DMS53 treated with DMSO at 0.1 percent for 48 hours (cell line): ENCODE results near the gene PGBD5.
"Not testable (repeated sequence)": the region's sequence is repeated elsewhere in the genome, so short reads cannot be mapped to it uniquely, and the experiment has no call there.

Experiments
- DNase-seq: peaks from one replicate; lab custom pipeline; 2025; ENCODE audit not compliant: unreplicated experiment; lab: John Stamatoyannopoulos, UW

Gene PGBD5

GRCh38 chr1:230426246-230427093 lies at the start of gene PGBD5:
Gene PGBD5, minus strand, starts transcription at chr1:230426332. Its CDS starts 404 bp downstream, at chr1:230425928.
- DNase-seq: peak; percentile 74

- DNase-seq: not testable (repeated sequence)
These were observed 48.8 kb upstream of the PGBD5 start for GRCh38 chr1:230474924-230475323.

GRCh38 chr1:230470750-230471149 lies 44.6 kb upstream of the PGBD5 start:
- not testable (repeated sequence) for DNase-seq

GRCh38 chr1:230469271-230469670 lies 43.1 kb upstream of the PGBD5 start:
- no peak for DNase-seq

GRCh38 chr1:230465691-230466090 lies 39.6 kb upstream of the PGBD5 start:
- no peak for DNase-seq

- DNase-seq: no peak
These were observed 38.5 kb upstream of the PGBD5 start for GRCh38 chr1:230464671-230465070.

GRCh38 chr1:230463760-230464159 lies 37.6 kb upstream of the PGBD5 start:
- DNase-seq: no peak

GRCh38 chr1:230463326-230463725 lies 37.2 kb upstream of the PGBD5 start:
- no peak for DNase-seq

- DNase-seq: no peak
These were observed 33.3 kb upstream of the PGBD5 start for GRCh38 chr1:230459465-230459864.

GRCh38 chr1:230458509-230458908 lies 32.4 kb upstream of the PGBD5 start:
- no peak for DNase-seq

- no peak for DNase-seq
These were observed 30.3 kb upstream of the PGBD5 start for GRCh38 chr1:230456478-230456877.

GRCh38 chr1:230455291-230455690 lies 29.2 kb upstream of the PGBD5 start:
- DNase-seq: no peak

GRCh38 chr1:230453377-230453776 lies 27.2 kb upstream of the PGBD5 start:
- DNase-seq: no peak

- DNase-seq: no peak
These were observed 15.3 kb upstream of the PGBD5 start for GRCh38 chr1:230441183-230442029.

- no peak for DNase-seq
These were observed 9.0 kb upstream of the PGBD5 start for GRCh38 chr1:230435108-230435507.

- no peak for DNase-seq
These were observed 5.4 kb upstream of the PGBD5 start for GRCh38 chr1:230431527-230431926.

GRCh38 chr1:230430499-230430898 lies 4.4 kb upstream of the PGBD5 start:
- no peak for DNase-seq

- no peak for DNase-seq
These were observed 3.1 kb upstream of the PGBD5 start for GRCh38 chr1:230429067-230429735.

GRCh38 chr1:230427981-230428380 lies 1.8 kb upstream of the PGBD5 start:
- no peak for DNase-seq

GRCh38 chr1:230427094-230427876 lies 1.2 kb upstream of the PGBD5 start:
- no peak for DNase-seq
